ENCODE results near the gene ADK.

- TF ChIP-seq SMC3 (IDR thresholded peaks at IDR 0.05; ENCODE audit: low read length) (no peak), RFX5 (IDR thresholded peaks at IDR 0.05; ENCODE audit: low read depth, low read length) (no peak), ZNF318 (CRISPR knock-in tag; IDR thresholded peaks at IDR 0.05) (no peak), MAZ (IDR thresholded peaks at IDR 0.05; ENCODE audit: borderline replicate concordance, low read depth, low read length) (no peak), MAZ (CRISPR knock-in tag; IDR thresholded peaks at IDR 0.05; ENCODE audit: low read depth) (no peak)
These were observed 182.2 kb downstream of the ADK start for GRCh38 chr10:74333174-74333573.
